Fibroblast of villous mesenchyme (primary cell): Measurements from ENCODE around the gene GIGYF1. TPM values are rescaled to one million over a fixed set of nuclear protein-coding genes. Genes with fewer than 3 reads are reported as not detected.

Source experiments
- DNase-seq: peaks from one replicate; pipeline ENCODE4 v3.0.0-alpha.2; 2010; ENCODE audit warnings: low read depth
- H3K4me3 ChIP-seq: 2 replicates; pipeline ENCODE4 v1.5.1; 2011; ENCODE audit warnings: low read depth, mild to moderate bottlenecking, low read length
- CTCF ChIP-seq: IDR thresholded peaks from 2 replicates; pipeline ENCODE4 v1.5.1; 2012; ENCODE audit warnings: low read depth, mild to moderate bottlenecking, low read length; ENCODE audit not compliant: insufficient read depth
- total RNA-seq: library from RNA; depleted of rRNA; stranded (reverse); fragments of >200 nt; gene quantifications from 2 replicates; pipeline ENCODE4 v1.2.3, GENCODE V29; 2012

Gene GIGYF1
- total RNA-seq, 1 donor = 15.5 TPM

- TF ChIP-seq CTCF = no peak
- H3K4me3 ChIP-seq = no peak overlapping the region
- no peak for DNase-seq
Observed at GRCh38 chr7:100682991-100683658, 10.9 kb downstream of the GIGYF1 start.

- no peak for TF ChIP-seq CTCF
- DNase-seq = no peak
Observed at GRCh38 chr7:100682228-100682741, 11.8 kb downstream of the GIGYF1 start.

GRCh38 chr7:100681491-100682227, 12.4 kb downstream of the GIGYF1 start:
- no peak for DNase-seq
- H3K4me3 ChIP-seq = no peak overlapping the region
- TF ChIP-seq CTCF = no peak

More at GRCh38 chr7:100682228-100682741, 11.8 kb downstream of the GIGYF1 start:
- no peak overlapping the region for H3K4me3 ChIP-seq

- TF ChIP-seq CTCF = no peak
- DNase-seq = no peak
- no peak overlapping the region for H3K4me3 ChIP-seq
Observed at GRCh38 chr7:100680576-100681271, 13.3 kb downstream of the GIGYF1 start.

- H3K4me3 ChIP-seq = no peak overlapping the region
- TF ChIP-seq CTCF = no peak
- DNase-seq = peak; percentile 33
Observed at GRCh38 chr7:100679927-100680575, 14.0 kb downstream of the GIGYF1 start.

GRCh38 chr7:100679129-100679926, 14.7 kb downstream of the GIGYF1 start:
- TF ChIP-seq CTCF = no peak
- no peak overlapping the region for H3K4me3 ChIP-seq
- DNase-seq = no peak
